Fibroblast of mammary gland (primary cell): ENCODE measurements around the gene KL.

Experiments
- DNase-seq: peaks from one replicate; pipeline ENCODE4 v3.0.0-alpha.2; 2010; ENCODE audit warnings: low read depth
- H3K4me3 ChIP-seq: 2 replicates; pipeline ENCODE4 v1.5.1; 2011; ENCODE audit warnings: low read depth, mild to moderate bottlenecking, low read length, moderate library complexity; ENCODE audit not compliant: control insufficient read depth
- CTCF ChIP-seq: conservative IDR thresholded peaks from 2 replicates; pipeline ENCODE4 v1.5.1; 2011; ENCODE audit warnings: low read depth, low read length, inconsistent platforms; ENCODE audit not compliant: control insufficient read depth, insufficient read depth

The KL gene

GRCh38 chr13:33045851-33046592 lies 29.8 kb downstream of the KL start:
- H3K4me3 ChIP-seq, result no peak overlapping the region
- DNase-seq, result no peak
- TF ChIP-seq CTCF, result no peak

GRCh38 chr13:33050161-33050560 lies 33.9 kb downstream of the KL start:
- TF ChIP-seq CTCF, result no peak

GRCh38 chr13:33051632-33052031 lies 35.4 kb downstream of the KL start:
- TF ChIP-seq CTCF, result no peak

More at GRCh38 chr13:33050161-33050560, 33.9 kb downstream of the KL start:
- DNase-seq, result peak; percentile 31
- no peak overlapping the region for H3K4me3 ChIP-seq

GRCh38 chr13:33052506-33053280 lies 36.5 kb downstream of the KL start:
- H3K4me3 ChIP-seq, result no peak overlapping the region
- DNase-seq, result peak; percentile 11
- no peak for TF ChIP-seq CTCF

More at GRCh38 chr13:33051632-33052031, 35.4 kb downstream of the KL start:
- DNase-seq, result no peak
- H3K4me3 ChIP-seq, result no peak overlapping the region

GRCh38 chr13:33053397-33054066 lies 37.3 kb downstream of the KL start:
- H3K4me3 ChIP-seq, result no peak overlapping the region
- DNase-seq, result no peak
- TF ChIP-seq CTCF, result no peak

GRCh38 chr13:33057019-33057780 lies 41.0 kb downstream of the KL start:
- no peak overlapping the region for H3K4me3 ChIP-seq
- peak; percentile 62 for TF ChIP-seq CTCF
- DNase-seq, result peak; percentile 44
